GM23338 (cell line): Measurements from ENCODE around the gene FBXO39. TPM values are rescaled to one million over a fixed set of nuclear protein-coding genes. Genes with fewer than 3 reads are reported as not detected.
A peak's percentile ranks its signal among the peaks of the same experiment; 100 is the strongest.

ENCODE experiments used
- ATAC-seq: fragments of 200-7000 bp; cut with Tn5 transposase; 3 replicates; pipeline ENCODE4 v1.9.1; 2020
- DNase-seq: peaks from one replicate; pipeline ENCODE4 v3.0.0-alpha.2; 2015; ENCODE audit warnings: low spot score
- H2AFZ ChIP-seq: fragments of 200-600 bp; sonication (generic); 2 replicates; pipeline ENCODE4 v1.8.0; 2016; ENCODE audit warnings: antibody characterized with exemption, mild to moderate bottlenecking, moderate library complexity
- H3F3A ChIP-seq: fragments of 200-600 bp; sonication (generic); replicated peaks from 2 replicates; pipeline ENCODE4 v1.8.0; 2017; ENCODE audit warnings: antibody characterized with exemption, mixed run types, low read depth
- H3K27ac ChIP-seq: fragments of 200-600 bp; sonication (generic); 2 replicates; pipeline ENCODE4 v1.6.1; 2016; ENCODE audit warnings: low read depth
- H3K27me3 ChIP-seq: fragments of 200-600 bp; sonication (generic); 2 replicates; pipeline ENCODE4 v1.8.0; 2016; ENCODE audit warnings: mild to moderate bottlenecking, mixed run types, moderate library complexity; ENCODE audit not compliant: insufficient read depth
- H3K36me3 ChIP-seq: fragments of 200-600 bp; sonication (generic); 2 replicates; pipeline ENCODE4 v1.8.0; 2016; ENCODE audit warnings: mild to moderate bottlenecking; ENCODE audit not compliant: insufficient read depth
- H3K4me1 ChIP-seq: fragments of 200-600 bp; sonication (generic); 2 replicates; pipeline ENCODE4 v1.8.0; 2016; ENCODE audit warnings: mild to moderate bottlenecking, moderate library complexity; ENCODE audit not compliant: insufficient read depth
- H3K4me2 ChIP-seq: fragments of 200-600 bp; sonication (generic); 2 replicates; pipeline ENCODE4 v1.7.1; 2017; ENCODE audit warnings: mixed run types
- H3K4me3 ChIP-seq: fragments of 200-600 bp; sonication (generic); 2 replicates; pipeline ENCODE4 v1.6.1; 2016; ENCODE audit warnings: mixed run types
- H3K79me2 ChIP-seq: fragments of 200-600 bp; sonication (generic); replicated peaks from 2 replicates; pipeline ENCODE4 v1.8.0; 2017; ENCODE audit warnings: mild to moderate bottlenecking; ENCODE audit not compliant: insufficient read depth
- H3K9me2 ChIP-seq: fragments of 200-600 bp; sonication (generic); 2 replicates; pipeline ENCODE4 v1.8.0; 2017; ENCODE audit not compliant: insufficient read depth
- H4K20me1 ChIP-seq: fragments of 200-600 bp; sonication (generic); replicated peaks from 2 replicates; pipeline ENCODE4 v1.8.0; 2017; ENCODE audit warnings: mild to moderate bottlenecking; ENCODE audit not compliant: insufficient read depth
- H3K27ac Mint-ChIP-seq: 2 replicates; pipeline ENCODE4 v1.8.0; 2020; ENCODE audit warnings: inconsistent platforms, mild to moderate bottlenecking, moderate library complexity, mixed read lengths
- H3K27me3 Mint-ChIP-seq: 3 replicates; pipeline ENCODE4 v1.8.0; 2022; ENCODE audit warnings: low read depth, mild to moderate bottlenecking, moderate library complexity, mixed read lengths, inconsistent platforms; ENCODE audit not compliant: insufficient read depth, poor library complexity
- H3K36me3 Mint-ChIP-seq: 3 replicates; pipeline ENCODE4 v1.8.0; 2021; ENCODE audit warnings: low read depth, mild to moderate bottlenecking, inconsistent platforms, moderate library complexity, mixed read lengths
- H3K4me1 Mint-ChIP-seq: 3 replicates; pipeline ENCODE4 v1.8.0; 2020; ENCODE audit warnings: mild to moderate bottlenecking, inconsistent platforms, mixed read lengths
- H3K4me3 Mint-ChIP-seq: 3 replicates; pipeline ENCODE4 v1.8.0; 2021; ENCODE audit warnings: moderate library complexity, mild to moderate bottlenecking, inconsistent platforms, mixed read lengths
- H3K9me3 Mint-ChIP-seq: 3 replicates; pipeline ENCODE4 v1.8.0; 2020; ENCODE audit warnings: moderate library complexity, mild to moderate bottlenecking, inconsistent platforms, mixed read lengths
- CREB1 ChIP-seq: fragments of 250-450 bp; sonication (Bioruptor Pico); IDR thresholded peaks from 2 replicates; pipeline ENCODE4 v1.5.0; 2020; ENCODE audit warnings: low read depth, mild to moderate bottlenecking, moderate library complexity
- CTCF ChIP-seq, 2 experiments: fragments of 200-600 bp in 1 of 2; sonication (generic) in 1 of 2; conservative IDR thresholded peaks; 2 replicates each; pipeline versions ENCODE4 v1.5.1 to v1.6.1; 2016 to 2017; ENCODE audit warnings: antibody characterized with exemption in 2 of 2, low read depth in 2 of 2, mild to moderate bottlenecking in 2 of 2, moderate library complexity in 1 of 2
- ETS1 ChIP-seq: IDR thresholded peaks from 2 replicates; pipeline ENCODE4 v1.6.1; 2016; ENCODE audit warnings: antibody characterized with exemption
- EZH2 ChIP-seq: fragments of 200-600 bp; sonication (generic); IDR thresholded peaks from one replicate; pipeline ENCODE4 v1.8.0; 2017; ENCODE audit warnings: antibody characterized with exemption, mild to moderate bottlenecking, low read depth; ENCODE audit not compliant: unreplicated experiment
- EZH2phosphoT487 ChIP-seq: fragments of 200-600 bp; sonication (generic); IDR thresholded peaks from one replicate; pipeline ENCODE4 v1.8.1; 2018; ENCODE audit warnings: antibody characterized with exemption; ENCODE audit not compliant: unreplicated experiment
- JUNB ChIP-seq: IDR thresholded peaks from one replicate; pipeline ENCODE4 v1.6.1; 2016; ENCODE audit warnings: antibody characterized with exemption; ENCODE audit not compliant: unreplicated experiment
- NANOG ChIP-seq: IDR thresholded peaks from 2 replicates; pipeline ENCODE4 v1.6.1; 2016; ENCODE audit warnings: antibody characterized with exemption, borderline replicate concordance
- POLR2AphosphoS5 ChIP-seq: IDR thresholded peaks from 2 replicates; pipeline ENCODE4 v1.6.1; 2016; ENCODE audit warnings: antibody characterized with exemption, low read depth
- REST ChIP-seq: IDR thresholded peaks from one replicate; pipeline ENCODE4 v1.6.1; 2018; ENCODE audit warnings: antibody characterized with exemption; ENCODE audit not compliant: unreplicated experiment
- STAT1 ChIP-seq: IDR thresholded peaks from one replicate; pipeline ENCODE4 v1.6.1; 2016; ENCODE audit warnings: antibody characterized with exemption; ENCODE audit not compliant: unreplicated experiment
- ZNF114 ChIP-seq: fragments of 250-450 bp; sonication (Bioruptor Pico); IDR thresholded peaks from 2 replicates; pipeline ENCODE4 v1.5.0; 2020; ENCODE audit warnings: mild to moderate bottlenecking, moderate library complexity
- polyA plus RNA-seq: library from polyadenylated mRNA; unstranded; fragments of >200 nt; fragmentation: Nextera tagmentation; extraction: Ambion mirVana; gene quantifications from 2 replicates; pipeline ENCODE4 v1.2.1, GENCODE V29; 2016
- total RNA-seq: library from RNA; depleted of rRNA; stranded (reverse); fragments of >200 nt; shearing (Covaris generic); gene quantifications from 2 replicates; pipeline ENCODE4 v1.2.3, GENCODE V29; 2014

FBXO39 gene
- total and polyA plus RNA-seq, 2 experiments from 2014 or later, result not detected

- no peaks in the 10 kb centered on the region for H3K36me3 ChIP-seq
- no peaks in the 10 kb centered on the region for H3F3A ChIP-seq
- no peaks in the 10 kb centered on the region for H3K36me3 Mint-ChIP-seq
- H3K27ac ChIP-seq, result no peak overlapping the region
- H3K27me3 ChIP-seq, result no peaks in the 10 kb centered on the region
- H3K4me2 ChIP-seq, result no peak overlapping the region
- H2AFZ ChIP-seq, result no peak overlapping the region
- TF ChIP-seq POLR2AphosphoS5 (no peak), CTCF (conservative IDR thresholded peaks at IDR 0.05; ENCODE audit: low read depth in 2 of 2) (no peak), ZNF114 (no peak), NANOG (no peak)
- 0 out of 3 replicates have a peak, but pooled peaks cover 2% of the 10 kb centered on the region for H3K4me1 Mint-ChIP-seq
- H4K20me1 ChIP-seq, result no peaks in the 10 kb centered on the region
- no peaks in the 10 kb centered on the region for H3K9me3 Mint-ChIP-seq
- no peak overlapping the region for H3K27ac Mint-ChIP-seq
- no peaks in the 10 kb centered on the region for H3K79me2 ChIP-seq
- H3K9me2 ChIP-seq, result no peaks in the 10 kb centered on the region
- ATAC-seq, result no peak
- no peak overlapping the region for H3K4me3 Mint-ChIP-seq
- no peaks in the 10 kb centered on the region for H3K4me1 ChIP-seq
- no peak for DNase-seq
- H3K4me3 ChIP-seq, result no peak overlapping the region
- H3K27me3 Mint-ChIP-seq, result peaks cover 3% of the 10 kb centered on the region
Observed at GRCh38 chr17:6789146-6789545, 13.1 kb downstream of the FBXO39 start.

GRCh38 chr17:6793748-6794493 is 17.9 kb downstream of the FBXO39 start:
- no peaks in the 10 kb centered on the region for H3K9me2 ChIP-seq
- H3K27ac Mint-ChIP-seq, result no peak overlapping the region; the same call in 1 of the 2 replicates
- H2AFZ ChIP-seq, result 0 out of 2 replicates have a peak overlapping the region, but pooled peaks have one; percentile 12
- H3K9me3 Mint-ChIP-seq, result no peaks in the 10 kb centered on the region
- H3K4me2 ChIP-seq, result no peak overlapping the region
- ATAC-seq (no peak), DNase-seq (no peak)
- peaks cover 5% of the 10 kb centered on the region; the same call in 2 of the 3 replicates for H3K4me1 Mint-ChIP-seq
- no peak overlapping the region for H3K4me3 Mint-ChIP-seq
- H3K27ac ChIP-seq, result no peak overlapping the region
- no peaks in the 10 kb centered on the region for H3K27me3 ChIP-seq
- peaks cover 3% of the 10 kb centered on the region for H3K27me3 Mint-ChIP-seq
- H3K4me1 ChIP-seq, result peaks cover 3% of the 10 kb centered on the region; the same call in 1 of the 2 replicates
- no peaks in the 10 kb centered on the region for H3K36me3 Mint-ChIP-seq
- no peaks in the 10 kb centered on the region for H3K36me3 ChIP-seq
- no peaks in the 10 kb centered on the region for H3F3A ChIP-seq
- no peaks in the 10 kb centered on the region for H3K79me2 ChIP-seq
- no peaks in the 10 kb centered on the region for H4K20me1 ChIP-seq
- no peak overlapping the region for H3K4me3 ChIP-seq
- TF ChIP-seq REST, result no peak
- TF ChIP-seq CREB1 (CRISPR knock-in tag), result no peak
- no peak for TF ChIP-seq JUNB
- TF ChIP-seq CTCF (conservative IDR thresholded peaks at IDR 0.05; ENCODE audit: low read depth in 2 of 2), result no peak
- no peak for TF ChIP-seq NANOG
- TF ChIP-seq EZH2phosphoT487, result no peak
- no peak for TF ChIP-seq ZNF114
- TF ChIP-seq STAT1, result no peak
- no peak for TF ChIP-seq EZH2
- TF ChIP-seq ETS1, result no peak
